HAP-1 (cell line): ENCODE measurements around the gene HTRA1.

ENCODE experiments used
- DNase-seq, 2 experiments: peaks; one replicate each; pipeline ENCODE4 v3.0.0-alpha.2; 2016 to 2020; ENCODE audit warnings: low spot score in 2 of 2
- H3K27me3 ChIP-seq: fragments of 250-450 bp; sonication (Bioruptor Pico); 2 replicates; pipeline ENCODE4 v1.5.1; 2020; ENCODE audit warnings: low read depth, mild to moderate bottlenecking, moderate library complexity
- H3K36me3 ChIP-seq: fragments of 250-450 bp; sonication (Bioruptor Pico); replicated peaks from 2 replicates; pipeline ENCODE4 v1.5.1; 2020; ENCODE audit warnings: mild to moderate bottlenecking
- H3K4me1 ChIP-seq: fragments of 250-450 bp; sonication (Bioruptor Pico); 2 replicates; pipeline ENCODE4 v1.5.1; 2020; ENCODE audit warnings: mild to moderate bottlenecking
- H3K4me3 ChIP-seq: fragments of 250-450 bp; sonication (Bioruptor Pico); 2 replicates; pipeline ENCODE4 v1.5.1; 2020; ENCODE audit warnings: mild to moderate bottlenecking, moderate library complexity
- H3K9me3 ChIP-seq: fragments of 250-450 bp; sonication (Bioruptor Pico); 2 replicates; pipeline ENCODE4 v1.5.1; 2020; ENCODE audit warnings: mild to moderate bottlenecking, moderate library complexity
- in situ Hi-C: fragments of 300-500 bp; cut with MboI; formaldehyde crosslinking; loops from 3 replicates; pipeline ENCODE4 v1.14.3; 2020; ENCODE audit warnings: low sequenced_read_pairs, inconsistent platforms, mixed read lengths

HTRA1 gene

GRCh38 chr10:122557516-122557915, 96.2 kb downstream of the HTRA1 start:
- no peak for DNase-seq
- H3K36me3 ChIP-seq = no peaks in the 10 kb centered on the region
- H3K9me3 ChIP-seq = no peaks in the 10 kb centered on the region
- H3K27me3 ChIP-seq = peaks cover 15% of the 10 kb centered on the region
- in situ Hi-C loops = no loop called here
- no peaks in the 10 kb centered on the region for H3K4me1 ChIP-seq
- H3K4me3 ChIP-seq = no peak overlapping the region

GRCh38 chr10:122558452-122558851, 97.1 kb downstream of the HTRA1 start:
- H3K4me3 ChIP-seq = no peak overlapping the region
- no peaks in the 10 kb centered on the region for H3K9me3 ChIP-seq
- no peaks in the 10 kb centered on the region for H3K36me3 ChIP-seq
- H3K27me3 ChIP-seq = peaks cover 23% of the 10 kb centered on the region
- H3K4me1 ChIP-seq = no peaks in the 10 kb centered on the region
- in situ Hi-C loops = no loop called here
- no peak for DNase-seq

GRCh38 chr10:122559228-122559627, 97.9 kb downstream of the HTRA1 start:
- no peaks in the 10 kb centered on the region for H3K4me1 ChIP-seq
- in situ Hi-C loops = no loop called here
- no peak for DNase-seq
- H3K4me3 ChIP-seq = no peak overlapping the region
- no peaks in the 10 kb centered on the region for H3K36me3 ChIP-seq
- no peaks in the 10 kb centered on the region for H3K9me3 ChIP-seq
- H3K27me3 ChIP-seq = peaks cover 31% of the 10 kb centered on the region

DNA sequence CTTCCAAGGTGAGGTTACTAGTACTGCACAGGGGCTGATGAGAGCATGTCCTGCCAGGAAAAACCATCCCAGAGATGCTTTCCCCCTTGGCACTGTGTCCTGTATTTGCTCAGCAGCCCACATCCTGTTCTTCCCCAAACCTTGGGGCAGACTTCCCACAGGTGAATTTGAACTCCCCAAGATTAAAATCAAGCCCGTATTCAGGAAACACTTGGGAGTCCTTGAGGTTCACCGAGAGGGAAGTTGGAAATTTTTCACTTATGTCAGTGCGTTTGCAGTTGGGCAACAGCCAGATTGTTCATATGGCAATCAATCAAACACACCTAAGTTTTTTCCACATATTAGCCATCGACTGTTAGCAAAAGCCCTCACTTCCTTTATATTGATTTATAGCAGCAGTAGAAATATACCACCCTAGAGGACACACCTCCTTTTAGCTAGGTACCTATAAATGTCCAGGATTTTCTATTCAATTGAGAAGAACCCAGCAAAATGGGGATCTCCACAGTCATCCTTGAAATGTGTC, 99.0 kb downstream of the HTRA1 start, which contains the start of gene DMBT1:
Gene DMBT1, plus strand, starts transcription at position 476 of the 526 bp plus-strand sequence. Its CDS starts 17 bp downstream, at position 493.
- H3K4me1 ChIP-seq = no peaks in the 10 kb centered on the region
- DNase-seq = no peak
- peaks cover 40% of the 10 kb centered on the region for H3K27me3 ChIP-seq
- no peak within 1 kb of the TSS for H3K4me3 ChIP-seq
- in situ Hi-C loops = no loop called here
- H3K36me3 ChIP-seq = no peaks in the 10 kb centered on the region
- H3K9me3 ChIP-seq = no peaks in the 10 kb centered on the region

GRCh38 chr10:122561212-122561611, 99.9 kb downstream of the HTRA1 start:
- H3K27me3 ChIP-seq = peaks cover 43% of the 10 kb centered on the region
- no peaks in the 10 kb centered on the region for H3K9me3 ChIP-seq
- in situ Hi-C loops = no loop called here
- no peak overlapping the region for H3K4me3 ChIP-seq
- H3K4me1 ChIP-seq = no peaks in the 10 kb centered on the region
- no peak for DNase-seq
- H3K36me3 ChIP-seq = no peaks in the 10 kb centered on the region

DNA sequence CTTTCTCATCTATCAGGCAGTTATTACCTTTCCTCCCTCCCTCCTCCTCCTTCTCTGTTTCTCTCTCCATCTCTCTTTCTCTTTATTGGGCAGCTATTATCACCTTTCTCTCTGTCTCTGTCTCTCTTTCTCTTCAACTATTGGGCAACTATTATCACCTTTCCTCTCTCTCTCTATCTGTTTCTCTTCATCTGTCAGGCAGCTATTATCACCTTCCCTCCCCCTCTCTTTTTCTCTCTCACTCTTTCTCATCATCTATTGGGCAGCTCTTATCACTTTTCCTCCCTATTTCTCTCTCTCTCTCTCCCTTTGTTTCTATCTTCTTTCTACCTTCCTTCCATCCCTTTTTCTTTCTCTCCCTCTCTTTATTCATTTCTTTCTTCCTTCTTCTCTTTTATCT, 100.4 kb downstream of the HTRA1 start:
- Histone ChIP-seq H3K9me3 (no peaks in the 10 kb centered on the region), H3K27me3 (peaks cover 43% of the 10 kb centered on the region), H3K36me3 (no peaks in the 10 kb centered on the region), H3K4me1 (no peaks in the 10 kb centered on the region), H3K4me3 (no peak overlapping the region)
- DNase-seq = no peak
- in situ Hi-C loops = no loop called here
